Measurements from ENCODE around the gene IKBKE. TPM values are rescaled to one million over a fixed set of nuclear protein-coding genes. Genes with fewer than 3 reads are reported as not detected.

Gene IKBKE
- total RNA-seq, 1 experiment from 2014 or later, result 5.1 TPM

DNA sequence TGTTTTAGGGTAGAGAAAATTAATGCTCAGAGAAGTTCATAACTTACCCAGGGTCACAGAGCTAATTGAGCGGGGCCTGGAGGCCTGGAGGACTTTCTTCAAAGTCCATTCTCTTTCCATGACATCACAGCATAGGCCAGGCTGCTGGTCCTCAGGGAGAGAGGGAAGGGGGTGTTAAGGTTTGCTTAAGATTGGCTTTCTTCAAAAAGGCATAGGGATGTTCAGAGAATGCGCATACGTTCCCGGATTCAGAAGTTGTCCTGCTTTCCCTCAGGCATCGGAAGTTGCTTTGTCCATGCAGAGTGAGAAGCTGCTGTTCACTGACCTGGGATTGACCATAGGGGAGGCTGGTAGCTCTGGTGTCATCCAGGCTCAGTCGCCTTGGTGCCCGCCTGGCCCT lies 62.1 kb downstream of the IKBKE start:
- Histone ChIP-seq H3K4me1 (ENCODE audit: control insufficient read depth in 1 of 2, insufficient read depth in 2 of 2, low read length in 2 of 2) (no peaks in the 10 kb centered on the region), H3K27ac (ENCODE audit: low read depth, low read length) (no peak overlapping the region), H3K36me3 (ENCODE audit: control insufficient read depth in 1 of 2, insufficient read depth in 2 of 2, low read length in 2 of 2) (no peaks in the 10 kb centered on the region), H2AFZ (ENCODE audit: low read depth, low read length, poor library complexity, severe bottlenecking) (no peak overlapping the region), H3K9ac (ENCODE audit: low read length) (no peak overlapping the region), H4K20me1 (ENCODE audit: insufficient read depth) (no peaks in the 10 kb centered on the region), H3K79me2 (ENCODE audit: insufficient read depth, low read length) (no peaks in the 10 kb centered on the region), H3K9me3 (ENCODE audit: control insufficient read depth in 1 of 2, insufficient read depth in 1 of 2, low read depth in 1 of 2, low read length in 2 of 2) (no peaks in the 10 kb centered on the region), H3K4me2 (ENCODE audit: low read length) (no peak overlapping the region), H3K27me3 (ENCODE audit: insufficient read depth, low read length) (no peaks in the 10 kb centered on the region), H3K9me2 (ENCODE audit: insufficient read depth) (no peaks in the 10 kb centered on the region), H3K4me3 (replicated peaks in 1 of 2; ENCODE audit: low read depth in 1 of 2, low read length in 2 of 2) (no peak overlapping the region)
- TF ChIP-seq JUND (IDR thresholded peaks at IDR 0.05) (no peak), ZFX (IDR thresholded peaks at IDR 0.05) (no peak), RAD21 (IDR thresholded peaks at IDR 0.05; ENCODE audit: low read depth) (no peak), ZNF274 (IDR thresholded peaks at IDR 0.05; ENCODE audit: low read depth, low read length) (no peak), REST (IDR thresholded peaks at IDR 0.05; ENCODE audit: low read depth) (no peak), FOSL1 (IDR thresholded peaks at IDR 0.05; ENCODE audit: low read depth) (no peak), YY1 (IDR thresholded peaks at IDR 0.05; ENCODE audit: extremely low read depth, insufficient replicate concordance, low read depth, low read length) (no peak), CBX3 (IDR thresholded peaks at IDR 0.05; ENCODE audit: low read depth) (no peak), SIN3A (IDR thresholded peaks at IDR 0.05; ENCODE audit: low read depth) (no peak), CEBPB (IDR thresholded peaks at IDR 0.05; ENCODE audit: low read depth) (no peak), SRF (IDR thresholded peaks at IDR 0.05; ENCODE audit: low read depth) (no peak), TCF7L2 (IDR thresholded peaks at IDR 0.05; ENCODE audit: borderline replicate concordance, extremely low read depth, insufficient read depth, insufficient read length) (no peak), SP1 (IDR thresholded peaks at IDR 0.05; ENCODE audit: low read depth) (no peak), POLR2AphosphoS5 (IDR thresholded peaks at IDR 0.05; ENCODE audit: low read depth, low read length) (no peak), ATF3 (IDR thresholded peaks at IDR 0.05) (no peak), ELF1 (IDR thresholded peaks at IDR 0.05; ENCODE audit: borderline replicate concordance, low read depth) (no peak), EGR1 (IDR thresholded peaks at IDR 0.05; ENCODE audit: low read depth) (no peak), EZH2 (IDR thresholded peaks at IDR 0.05) (no peak)
- TF ChIP-seq, protein P1, sequence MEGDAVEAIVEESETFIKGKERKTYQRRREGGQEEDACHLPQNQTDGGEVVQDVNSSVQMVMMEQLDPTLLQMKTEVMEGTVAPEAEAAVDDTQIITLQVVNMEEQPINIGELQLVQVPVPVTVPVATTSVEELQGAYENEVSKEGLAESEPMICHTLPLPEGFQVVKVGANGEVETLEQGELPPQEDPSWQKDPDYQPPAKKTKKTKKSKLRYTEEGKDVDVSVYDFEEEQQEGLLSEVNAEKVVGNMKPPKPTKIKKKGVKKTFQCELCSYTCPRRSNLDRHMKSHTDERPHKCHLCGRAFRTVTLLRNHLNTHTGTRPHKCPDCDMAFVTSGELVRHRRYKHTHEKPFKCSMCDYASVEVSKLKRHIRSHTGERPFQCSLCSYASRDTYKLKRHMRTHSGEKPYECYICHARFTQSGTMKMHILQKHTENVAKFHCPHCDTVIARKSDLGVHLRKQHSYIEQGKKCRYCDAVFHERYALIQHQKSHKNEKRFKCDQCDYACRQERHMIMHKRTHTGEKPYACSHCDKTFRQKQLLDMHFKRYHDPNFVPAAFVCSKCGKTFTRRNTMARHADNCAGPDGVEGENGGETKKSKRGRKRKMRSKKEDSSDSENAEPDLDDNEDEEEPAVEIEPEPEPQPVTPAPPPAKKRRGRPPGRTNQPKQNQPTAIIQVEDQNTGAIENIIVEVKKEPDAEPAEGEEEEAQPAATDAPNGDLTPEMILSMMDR (IDR thresholded peaks at IDR 0.05 in 2 of 3, conservative IDR thresholded peaks at IDR 0.05 in 1 of 3; ENCODE audit: borderline replicate concordance in 1 of 3, insufficient read depth in 1 of 3, low read depth in 2 of 3, low read length in 2 of 3), result no peak
- TF ChIP-seq, protein P2, sequence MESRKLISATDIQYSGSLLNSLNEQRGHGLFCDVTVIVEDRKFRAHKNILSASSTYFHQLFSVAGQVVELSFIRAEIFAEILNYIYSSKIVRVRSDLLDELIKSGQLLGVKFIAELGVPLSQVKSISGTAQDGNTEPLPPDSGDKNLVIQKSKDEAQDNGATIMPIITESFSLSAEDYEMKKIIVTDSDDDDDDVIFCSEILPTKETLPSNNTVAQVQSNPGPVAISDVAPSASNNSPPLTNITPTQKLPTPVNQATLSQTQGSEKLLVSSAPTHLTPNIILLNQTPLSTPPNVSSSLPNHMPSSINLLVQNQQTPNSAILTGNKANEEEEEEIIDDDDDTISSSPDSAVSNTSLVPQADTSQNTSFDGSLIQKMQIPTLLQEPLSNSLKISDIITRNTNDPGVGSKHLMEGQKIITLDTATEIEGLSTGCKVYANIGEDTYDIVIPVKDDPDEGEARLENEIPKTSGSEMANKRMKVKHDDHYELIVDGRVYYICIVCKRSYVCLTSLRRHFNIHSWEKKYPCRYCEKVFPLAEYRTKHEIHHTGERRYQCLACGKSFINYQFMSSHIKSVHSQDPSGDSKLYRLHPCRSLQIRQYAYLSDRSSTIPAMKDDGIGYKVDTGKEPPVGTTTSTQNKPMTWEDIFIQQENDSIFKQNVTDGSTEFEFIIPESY (IDR thresholded peaks at IDR 0.05; ENCODE audit: extremely low read depth, insufficient replicate concordance, low read length), result no peak
- POLR2A ChIA-PET, result no interaction called here
- DNase-seq (ENCODE audit: low read depth, low spot score), result no peak
- intact Hi-C loops (cut with micrococcal nuclease), result no loop called here
- no TSS peak for BruUV-seq (replicated peaks)
- RAD21 ChIA-PET (ENCODE audit: low non-redundant PET in 1 of 2, low total read pairs in 2 of 2, uncharacterized antibody in 2 of 2, unreplicated experiment in 2 of 2), result no interaction called here
- CTCF ChIA-PET, result no interaction called here
- ATAC-seq, result no peak
